Heart left ventricle (tissue), 16 donors: ENCODE results near the gene PDZD7. TPM values are rescaled to one million over a fixed set of nuclear protein-coding genes. Genes with fewer than 3 reads are reported as not detected.
"Not testable (repeated sequence)": the region's sequence is repeated elsewhere in the genome, so short reads cannot be mapped to it uniquely, and the experiment has no call there.

Experiments
- ATAC-seq, 4 donors: fragments of 200-7000 bp; cut with Tn5 transposase; one replicate each; pipeline ENCODE4 v1.9.1; 2020 to 2022; ENCODE audit warnings: moderate library complexity in 4 of 4, mild to moderate bottlenecking in 3 of 4, moderate number of reproducible peaks in 1 of 4
- DNase-seq, 5 donors: peaks; one replicate each; pipeline ENCODE4 v3.0.0-alpha.2; 2020
- H3K27ac ChIP-seq, 12 donors: fragments of 200-600 bp; sonication (generic) in 4 of 12; one replicate each; pipeline versions ENCODE4 v1.5.0 to v1.8.0; 2016 to 2022; ENCODE audit warnings: mild to moderate bottlenecking in 2 of 12
- H3K27me3 ChIP-seq, 9 donors: fragments of 200-600 bp; sonication (generic) in 2 of 9; one replicate each; pipeline versions ENCODE4 v1.5.1 to v1.8.0; 2016 to 2022; ENCODE audit warnings: mild to moderate bottlenecking in 3 of 9
- H3K36me3 ChIP-seq, 9 donors: fragments of 200-600 bp; sonication (generic) in 2 of 9; one replicate each; pipeline versions ENCODE4 v1.5.0 to v1.8.0; 2018 to 2022; ENCODE audit warnings: mild to moderate bottlenecking in 2 of 9
- H3K4me1 ChIP-seq, 12 donors: fragments of 200-600 bp; sonication (generic) in 4 of 12; one replicate each; pipeline versions ENCODE4 v1.5.0 to v1.8.0; 2016 to 2022; ENCODE audit warnings: mild to moderate bottlenecking in 3 of 12
- H3K4me3 ChIP-seq, 12 donors: fragments of 200-600 bp; sonication (generic) in 4 of 12; one replicate each; pipeline versions ENCODE4 v1.5.0 to v1.8.0; 2017 to 2022; ENCODE audit warnings: mild to moderate bottlenecking in 9 of 12, moderate library complexity in 4 of 12
- H3K9me3 ChIP-seq, 12 donors: fragments of 200-600 bp; sonication (generic) in 4 of 12; one replicate each; pipeline versions ENCODE4 v1.5.0 to v1.8.0; 2016 to 2022; ENCODE audit warnings: mild to moderate bottlenecking in 1 of 12
- CTCF ChIP-seq, 12 donors: fragments of 200-600 bp; sonication (generic) in 4 of 12; IDR thresholded peaks; one replicate each; pipeline versions ENCODE4 v1.5.0 to v1.8.0; 2018 to 2022; ENCODE audit warnings: antibody characterized with exemption in 12 of 12, mild to moderate bottlenecking in 5 of 12
- POLR2A ChIP-seq, 2 donors: fragments of 450-650 bp; IDR thresholded peaks; one replicate each; pipeline ENCODE4 v1.6.1; 2017; ENCODE audit warnings: antibody characterized with exemption in 2 of 2, mild to moderate bottlenecking in 2 of 2, moderate library complexity in 2 of 2
- WGBS, 4 donors: extraction: QIAGEN DNeasy Blood & Tissue Kit in 2 of 4; methylation state at CpG; one replicate each; pipeline versions ENCODE4 v1.1.5 to v1.1.7; 2013 to 2018; 5-methylcytosine and 5-hydroxymethylcytosine counted together
- intact Hi-C, 10 donors: fragments of 100-400 bp; cut with DNase I; formaldehyde crosslinking; loops; one replicate each; pipeline versions ENCODE4 v1.11.1 to v1.14.2; 2022
- polyA plus RNA-seq, 2 donors: library from polyadenylated mRNA; stranded (reverse); fragments of 200-250 nt; gene quantifications; one replicate each; pipeline ENCODE4 v1.2.3, GENCODE V29; 2013
- total RNA-seq, 9 donors: library from RNA; depleted of rRNA in 2 of 9; stranded (reverse); fragments of >200 nt in 2 of 9; fragmentation: NEBNext Ultra II Directional in 3 of 9; extraction: Animal tissue kit (Norgen Biotek cat#: 25700) in 3 of 9; gene quantifications; one replicate each; pipeline versions ENCODE4 v1.1.0 to v1.2.4, GENCODE V29; 2016 to 2023
- donor health status: ischemic (EF 13 %, LVEDD 7.1; RV severe dilation, severe dysfunction).
- donor health status: healthy with polysubstance abuse.
- donor health status: DM: no; HTN: yes; CAD: no.
- donor health status: DM: no; HTN: no; CAD: no.
- donor health status: ischemic (EF 25% LVEDD 6.9; RV normal size, moderate dysfunction).
- donor health status: ischemic (EF 25% LVEDD 5.7; RV mildly dilated, moderate dysfunction).
- donor health status: healthy.
- donor health status: DM: yes; HTN: yes; CAD: no.
- donor health status: ischemic (EF 35%, LVEDD 5.7; RV mildly dilated, moderate dysfunction).
- donor health status: nonischemic (EF 11% LVEDD 7.7; RV severe dilation, severe dysfunction).
- donor health status: DM: yes; HTN: yes; CAD: no.
- donor health status: PGD.
- donor health status: ischemic (EF 29% LVEDD 5.4; RV normal size, mild dysfunction).
- donor health status: nonischemic (EF 23%, LVEDD 6.1; RV moderate dilation, normal function).

PDZD7 gene
- total and polyA plus RNA-seq, 11 donors = 0.09 to 0.97 (median 0.30) TPM; not detected in 1

GRCh38 chr10:101036726-101037125, 5.8 kb upstream of the PDZD7 start:
- ATAC-seq (no peak), DNase-seq (peak in 2 of 5 donors; percentile 20 to 48)
- no peak overlapping the region for H3K27ac ChIP-seq
- TF ChIP-seq CTCF (IDR thresholded peaks at IDR 0.05) (no peak), POLR2A (IDR thresholded peaks at IDR 0.05) (no peak)
- peaks cover 0 to 24% (median 19%) of the 10 kb centered on the region in 12 donors for H3K4me1 ChIP-seq
- 78 to 86% (median 84%) methylated on average over 6 to 7 of the region's 7 CpGs for WGBS, 4 donors
- H3K27me3 ChIP-seq = no peaks in the 10 kb centered on the region
- intact Hi-C loops = no loop called here
- H3K36me3 ChIP-seq = peaks cover 0 to 57% (median 56%) of the 10 kb centered on the region in 9 donors
- no peak overlapping the region for H3K4me3 ChIP-seq
- H3K9me3 ChIP-seq = no peaks in the 10 kb centered on the region

DNA sequence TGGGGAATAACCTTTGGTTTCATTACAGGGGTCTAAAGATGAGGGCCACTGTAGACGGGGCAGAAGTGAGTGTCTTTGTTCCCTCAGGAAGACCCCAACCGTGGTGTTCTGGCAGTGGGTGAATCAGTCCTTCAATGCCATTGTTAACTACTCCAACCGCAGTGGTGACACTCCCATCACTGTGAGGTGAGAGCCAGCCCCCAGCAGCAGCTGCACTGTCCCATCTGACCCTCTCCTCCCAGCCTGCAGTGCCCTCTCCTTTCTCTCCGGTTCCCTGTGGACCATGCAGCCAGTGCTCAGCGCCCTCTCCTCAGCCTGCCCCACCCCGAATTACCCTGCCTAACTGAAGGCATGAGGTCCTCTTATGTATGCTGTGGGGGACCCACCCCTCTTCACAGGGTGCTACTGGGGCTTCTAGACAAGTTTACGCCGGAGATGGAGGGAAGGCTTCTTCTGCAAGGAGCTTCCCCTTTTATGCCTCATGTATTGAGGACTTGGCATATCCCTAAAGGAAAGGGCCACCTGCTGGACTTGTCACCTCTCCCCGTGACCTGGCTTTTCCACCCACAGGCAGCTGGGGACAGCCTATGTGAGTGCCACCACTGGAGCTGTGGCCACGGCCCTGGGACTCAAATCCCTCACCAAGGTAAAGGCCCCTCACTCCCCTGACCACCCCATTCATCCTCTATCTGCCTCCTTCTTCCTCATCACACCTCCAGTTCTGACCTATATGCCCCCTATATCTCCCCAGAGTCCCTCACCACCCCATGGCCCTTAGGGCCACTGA, 5.2 kb upstream of the PDZD7 start:
- Histone ChIP-seq H3K36me3 (peaks cover 0 to 57% (median 56%) of the 10 kb centered on the region in 9 donors), H3K27ac (no peak overlapping the region), H3K27me3 (no peaks in the 10 kb centered on the region), H3K9me3 (no peaks in the 10 kb centered on the region), H3K4me1 (peaks cover 0 to 22% (median 14%) of the 10 kb centered on the region in 12 donors), H3K4me3 (no peak overlapping the region)
- ATAC-seq (no peak), DNase-seq (peak in 3 of 5 donors; percentile 7 to 28 (median 18))
- TF ChIP-seq POLR2A (IDR thresholded peaks at IDR 0.05) (no peak), CTCF (IDR thresholded peaks at IDR 0.05) (no peak)
- intact Hi-C loops = no loop called here
- WGBS, 4 donors = 85 to 94% (median 89%) methylated on average over 10 of the region's 10 CpGs

DNA sequence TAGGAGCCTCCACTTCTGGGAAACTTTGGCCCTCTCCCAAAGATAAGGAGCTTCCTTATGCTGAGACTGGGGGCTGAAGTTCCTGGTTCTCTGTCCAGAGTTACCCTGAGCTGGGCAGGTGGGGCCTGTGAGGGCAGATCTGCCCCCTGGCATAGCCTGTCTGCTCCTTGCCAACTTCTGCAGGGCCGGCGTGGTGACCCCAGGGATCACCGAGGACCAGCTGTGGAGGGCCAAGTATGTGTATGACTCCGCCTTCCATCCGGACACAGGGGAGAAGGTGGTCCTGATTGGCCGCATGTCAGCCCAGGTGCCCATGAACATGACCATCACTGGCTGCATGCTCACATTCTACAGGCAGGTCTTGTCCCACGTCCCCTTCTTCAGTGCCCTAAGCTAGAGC, 4.4 kb upstream of the PDZD7 start:
- H3K36me3 ChIP-seq = peaks cover 0 to 57% (median 56%) of the 10 kb centered on the region in 9 donors
- ATAC-seq = no peak
- no peak overlapping the region for H3K27ac ChIP-seq
- H3K4me1 ChIP-seq = peaks cover 0 to 30% (median 19%) of the 10 kb centered on the region in 12 donors
- H3K4me3 ChIP-seq = no peak overlapping the region
- no peak for TF ChIP-seq CTCF (IDR thresholded peaks at IDR 0.05)
- TF ChIP-seq POLR2A (IDR thresholded peaks at IDR 0.05) = no peak
- DNase-seq = peak in 2 of 5 donors; percentile 19 to 28
- intact Hi-C loops = no loop called here
- H3K27me3 ChIP-seq = no peaks in the 10 kb centered on the region
- WGBS, 4 donors = 84 to 94% (median 92%) methylated on average over 3 to 7 of the region's 7 CpGs; no CpG with 5 or more reads in 1 of the 4 donors
- H3K9me3 ChIP-seq = no peaks in the 10 kb centered on the region

GRCh38 chr10:101034404-101034803, 3.5 kb upstream of the PDZD7 start:
- not testable (repeated sequence) for H3K9me3 ChIP-seq, ATAC-seq, H3K27me3 ChIP-seq, H3K27ac ChIP-seq, H3K4me3 ChIP-seq
- peak in 1 of 5 donors; percentile 22 for DNase-seq
- Histone ChIP-seq H3K4me1 (peaks cover 0 to 35% (median 20%) of the 10 kb centered on the region in 12 donors), H3K36me3 (peaks cover 0 to 51% (median 48%) of the 10 kb centered on the region in 9 donors)
- intact Hi-C loops = loop anchor here in 3 of 10 donors (5.0 kb wide), 3 partner anchors 33 to 47 kb away; partner anchors contain the start of genes LZTS2 (in 1 of the 3), MRPL43 (in 1 of the 3) and TWNK (in 1 of the 3)
- WGBS, 4 donors = 89 to 97% (median 91%) methylated on average over 4 of the region's 4 CpGs
